Glomerular visceral epithelial cell (primary cell): ENCODE results near the gene SMKR1.
"Not testable (repeated sequence)": the region's sequence is repeated elsewhere in the genome, so short reads cannot be mapped to it uniquely, and the experiment has no call there.

Source experiments
- DNase-seq: peaks from one replicate; pipeline ENCODE4 v3.0.0-alpha.2; 2016; ENCODE audit errors: extremely low spot score

SMKR1 gene

DNA sequence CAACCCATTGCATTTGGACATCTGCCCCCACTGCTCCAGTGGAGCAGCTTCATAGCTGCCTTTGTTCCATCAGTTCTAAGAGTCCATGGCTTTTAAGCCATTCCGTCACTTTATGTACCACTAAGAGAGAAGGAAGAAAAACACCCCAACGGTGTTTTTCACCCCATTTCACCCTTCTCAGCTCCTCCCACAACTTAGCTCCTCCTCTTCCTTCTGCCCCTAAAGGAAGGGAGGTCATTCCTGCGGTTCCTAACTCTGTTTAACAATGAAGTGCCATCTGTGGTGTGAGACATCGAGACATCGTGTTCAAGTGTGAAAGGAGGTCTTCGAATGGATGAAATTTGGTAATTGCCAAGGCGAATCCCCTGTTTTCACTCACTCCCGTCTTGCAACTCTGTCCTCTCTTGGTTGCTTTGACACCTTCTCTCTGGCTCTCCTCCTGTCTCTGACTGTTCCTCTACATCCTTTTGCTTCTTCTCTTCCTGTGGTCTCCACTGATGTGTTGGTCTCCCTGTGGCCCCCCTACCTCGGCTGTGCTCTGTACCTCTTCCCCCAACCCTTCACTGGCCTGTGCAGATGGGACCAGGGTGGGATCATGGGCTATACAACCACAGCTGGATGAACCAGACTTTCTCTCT, 23.0 kb downstream of the SMKR1 start:
- DNase-seq: no peak

- DNase-seq: no peak
These were observed 27.3 kb downstream of the SMKR1 start for GRCh38 chr7:129529643-129530042.

- peak; percentile 63 for DNase-seq
These were observed 28.6 kb downstream of the SMKR1 start for GRCh38 chr7:129530795-129531391.

DNA sequence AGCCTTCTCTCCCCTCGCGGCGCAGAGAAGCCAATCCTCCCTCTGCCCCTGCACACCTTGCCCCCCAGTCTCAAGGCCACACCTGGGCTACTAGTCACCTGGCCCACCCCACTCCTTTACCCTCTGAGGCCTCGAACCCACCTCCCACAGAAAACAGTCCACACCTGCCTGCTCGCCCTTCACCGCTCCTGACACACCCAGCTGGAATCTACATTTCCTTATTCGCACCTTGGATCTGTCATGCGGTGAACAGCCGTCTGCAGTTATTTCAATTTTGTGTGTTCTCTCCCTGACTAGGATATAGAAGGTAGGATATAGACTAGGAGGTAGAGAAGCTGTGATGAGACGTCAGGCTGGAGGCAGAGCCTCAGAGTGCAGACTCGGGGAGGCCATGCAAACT, 29.4 kb downstream of the SMKR1 start:
- no peak for DNase-seq

DNA sequence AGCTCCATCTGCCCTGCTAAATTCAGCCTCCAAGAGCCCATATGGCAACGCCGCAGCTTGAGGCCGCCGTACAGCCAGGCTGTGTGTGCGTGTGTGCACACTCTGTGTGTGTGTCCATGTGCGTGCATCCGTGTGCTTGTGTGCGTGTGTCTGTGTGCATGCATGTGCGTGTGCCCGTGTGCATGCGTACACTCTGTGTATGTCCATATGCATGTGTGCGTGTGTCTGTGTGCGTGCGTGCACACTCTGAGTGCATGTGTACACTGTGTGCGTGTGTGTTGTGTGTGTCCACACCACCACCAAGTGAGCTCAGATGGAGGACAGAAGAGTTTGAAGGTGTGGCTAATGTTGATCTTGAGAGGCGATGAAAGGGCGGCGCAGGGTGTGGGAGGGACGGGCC, 30.0 kb downstream of the SMKR1 start:
- no peak for DNase-seq

DNA sequence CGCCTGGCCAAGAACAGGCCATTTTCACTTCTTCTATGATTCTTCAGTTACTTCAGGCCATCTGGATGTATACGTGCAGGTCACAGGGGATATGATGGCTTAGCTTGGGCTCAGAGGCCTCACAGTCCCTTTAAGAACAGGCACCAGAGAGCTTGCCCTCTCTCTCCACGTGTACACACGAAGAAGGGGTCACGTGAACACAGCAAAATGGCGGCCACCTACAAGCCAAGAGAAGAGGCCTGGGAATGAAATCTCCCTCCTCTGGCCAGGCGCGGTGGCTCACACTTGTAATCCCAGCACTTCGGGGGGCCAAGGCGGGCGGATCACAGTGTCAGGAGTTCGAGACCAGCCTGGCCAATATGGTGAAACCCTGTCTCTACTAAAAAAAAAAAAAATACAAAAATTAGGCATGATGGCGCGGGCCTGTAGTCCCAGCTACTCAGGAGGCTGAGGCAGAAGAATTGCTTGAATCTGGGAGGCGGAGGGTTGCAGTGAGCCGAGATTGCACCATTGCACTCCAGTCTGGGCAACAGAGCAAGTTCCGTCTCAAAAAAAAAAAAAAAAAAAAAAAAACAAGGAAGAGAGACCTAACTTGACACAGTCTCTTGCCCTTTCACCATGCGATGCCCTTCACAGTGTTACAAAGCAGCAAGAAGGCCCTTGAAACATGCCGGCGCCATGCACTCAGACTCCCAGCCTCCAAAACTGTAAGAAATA, 32.4 kb downstream of the SMKR1 start:
- not testable (repeated sequence) for DNase-seq

GRCh38 chr7:129535896-129536295, 33.6 kb downstream of the SMKR1 start:
- DNase-seq: no peak

GRCh38 chr7:129536323-129536722, 34.0 kb downstream of the SMKR1 start:
- no peak for DNase-seq

DNA sequence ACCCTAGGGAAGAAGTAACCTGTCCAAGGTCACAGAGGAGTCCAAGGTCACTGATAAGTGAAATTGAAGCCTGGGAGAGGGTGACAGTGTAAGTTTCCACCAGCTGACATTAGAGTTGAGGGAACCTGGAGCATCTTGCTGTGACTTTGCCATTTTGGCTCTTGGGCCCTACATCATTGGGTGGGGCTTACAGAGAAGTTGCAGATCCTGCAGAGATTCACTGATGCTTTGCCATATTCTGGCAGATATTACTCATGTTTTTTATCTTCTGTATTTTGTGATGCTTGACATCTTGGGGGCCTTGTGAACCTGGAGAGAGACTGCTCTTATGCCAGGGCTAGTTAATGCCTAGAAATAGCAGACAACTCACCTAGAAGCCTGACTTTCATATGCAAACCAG, 36.5 kb downstream of the SMKR1 start:
- DNase-seq: no peak

DNA sequence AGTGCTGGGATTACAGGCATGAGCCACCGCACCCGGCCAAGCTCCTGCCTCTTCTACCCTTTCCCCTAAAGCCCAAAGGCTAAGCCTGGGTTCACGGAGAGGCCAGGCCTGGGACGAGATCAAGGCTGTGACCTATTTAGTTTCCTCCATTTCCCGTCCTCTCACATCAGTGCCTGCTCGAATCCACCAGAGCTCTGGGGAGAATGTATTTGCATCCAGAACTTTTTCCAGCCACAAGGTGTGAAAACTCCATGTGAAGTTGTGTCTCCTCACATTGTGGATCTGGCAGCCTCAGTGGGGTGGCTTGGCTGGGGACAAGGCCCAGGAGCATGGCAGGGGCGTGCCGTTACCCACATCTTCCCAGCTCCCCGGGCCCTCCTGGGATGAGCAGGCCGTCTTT, 38.0 kb downstream of the SMKR1 start:
- no peak for DNase-seq

- no peak for DNase-seq
These were observed 42.4 kb downstream of the SMKR1 start for GRCh38 chr7:129544700-129545099.

- DNase-seq: no peak
These were observed 48.5 kb downstream of the SMKR1 start for GRCh38 chr7:129550693-129551360.

DNA sequence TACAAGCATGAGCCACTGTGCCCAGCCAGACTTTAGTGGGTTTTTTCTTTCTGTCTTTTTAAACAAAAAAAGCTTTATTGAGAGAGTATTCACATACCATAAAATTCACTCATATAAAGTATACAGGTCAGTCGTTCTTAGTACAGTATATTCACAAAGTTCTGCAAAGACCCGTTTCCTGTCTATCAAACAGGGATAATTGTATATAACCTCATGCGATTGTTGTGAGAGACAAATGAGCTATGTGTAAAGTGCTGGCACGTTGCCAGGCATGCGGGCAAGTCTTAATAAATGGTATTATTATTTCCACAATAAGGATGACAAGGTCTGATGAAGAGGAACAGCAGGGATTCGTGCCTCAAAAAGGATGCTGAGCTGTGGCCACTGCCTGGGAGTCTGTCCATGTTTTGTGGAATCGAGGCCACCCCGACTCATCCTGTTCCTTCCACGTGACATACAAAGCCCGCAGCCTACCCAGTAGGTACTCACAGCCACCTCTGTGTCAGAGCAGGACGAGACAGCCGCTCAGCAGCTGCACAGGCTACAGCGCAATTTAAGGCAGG, 51.6 kb downstream of the SMKR1 start:
- DNase-seq: no peak

- no peak for DNase-seq
These were observed 54.3 kb downstream of the SMKR1 start for GRCh38 chr7:129556607-129557133.

GRCh38 chr7:129557686-129558481, 55.6 kb downstream of the SMKR1 start:
- no peak for DNase-seq

DNA sequence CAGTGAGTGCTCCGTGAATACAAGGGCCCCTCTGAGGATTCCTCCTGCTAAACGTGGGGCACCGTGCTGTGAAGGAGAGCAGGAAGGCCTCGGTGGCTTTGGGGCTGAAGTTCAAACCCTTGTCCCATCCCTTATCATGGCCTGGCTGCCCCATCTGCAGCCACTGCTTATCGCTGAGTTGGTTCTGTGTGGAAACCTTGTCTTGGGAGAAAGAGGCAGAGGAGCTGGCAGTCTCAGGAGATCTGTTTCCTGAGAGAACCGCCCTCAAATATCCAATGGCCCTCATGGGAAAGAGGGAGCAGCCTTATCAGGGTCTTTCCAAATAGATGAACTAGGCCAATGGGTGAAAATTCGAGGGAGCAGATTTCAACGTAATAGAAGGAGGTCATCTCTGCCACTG, 57.2 kb downstream of the SMKR1 start:
- DNase-seq: no peak

- DNase-seq: no peak
These were observed 58.5 kb downstream of the SMKR1 start for GRCh38 chr7:129560831-129561230.

DNA sequence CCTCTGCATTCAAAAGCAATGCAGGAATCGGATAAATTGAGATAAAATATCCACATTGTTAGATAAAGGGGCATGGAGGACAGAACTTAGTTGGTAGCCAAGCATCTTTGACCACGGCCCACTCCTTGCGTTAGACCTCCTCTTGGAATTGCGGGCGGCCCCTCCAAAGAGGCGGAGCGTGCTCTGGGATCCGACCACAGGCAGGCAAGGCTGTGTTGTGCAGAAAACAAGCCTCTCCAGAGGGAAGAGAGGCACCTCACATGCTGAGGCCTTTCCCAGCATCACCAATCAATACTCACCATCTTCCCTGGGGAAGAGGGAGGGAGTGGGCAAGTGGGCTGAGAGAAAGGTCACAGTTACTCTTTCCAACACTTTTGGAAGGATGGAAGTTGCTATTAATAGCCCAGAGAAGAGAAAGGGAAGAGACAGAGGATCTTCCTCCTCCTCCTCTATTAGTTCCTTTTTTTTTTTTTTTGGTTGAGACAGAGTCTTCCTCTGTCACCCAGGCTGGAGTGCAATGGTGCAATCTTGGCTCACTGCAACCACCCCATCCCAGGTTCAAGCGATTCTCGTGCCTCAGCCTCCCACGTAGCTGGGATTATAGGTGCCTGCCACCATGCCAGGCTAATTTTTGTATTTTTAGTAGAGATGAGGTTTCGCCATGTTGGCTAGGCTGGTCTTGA, 59.5 kb downstream of the SMKR1 start:
- DNase-seq: no peak
